Immature natural killer cell (primary cell): Measurements from ENCODE around the gene METTL15. TPM values are rescaled to one million over a fixed set of nuclear protein-coding genes. Genes with fewer than 3 reads are reported as not detected.
"Not testable (repeated sequence)": the region's sequence is repeated elsewhere in the genome, so short reads cannot be mapped to it uniquely, and the experiment has no call there.

ENCODE experiments used
- DNase-seq, 3 donors: peaks; one replicate each; pipeline ENCODE4 v3.0.0; 2022; ENCODE audit warnings: mixed read lengths in 1 of 3
- H3K27ac Mint-ChIP-seq, 6 donors: one replicate each; pipeline ENCODE4 v1.8.0; 2020; ENCODE audit warnings: mixed read lengths in 6 of 6, mild to moderate bottlenecking in 5 of 6, inconsistent platforms in 4 of 6, moderate library complexity in 3 of 6
- H3K27me3 Mint-ChIP-seq, 3 donors: one replicate each; pipeline ENCODE4 v1.8.0; 2020 to 2021; ENCODE audit warnings: low read depth in 3 of 3, mild to moderate bottlenecking in 3 of 3, mixed read lengths in 3 of 3, moderate library complexity in 3 of 3, inconsistent platforms in 1 of 3
- H3K36me3 Mint-ChIP-seq, 3 donors: one replicate each; pipeline ENCODE4 v1.8.0; 2020; ENCODE audit warnings: mixed read lengths in 3 of 3, inconsistent platforms in 2 of 3, mild to moderate bottlenecking in 2 of 3
- H3K4me1 Mint-ChIP-seq, 2 donors: one replicate each; pipeline ENCODE4 v1.8.0; 2020; ENCODE audit warnings: inconsistent platforms in 2 of 2, mild to moderate bottlenecking in 2 of 2, mixed read lengths in 2 of 2, moderate library complexity in 1 of 2
- H3K4me3 Mint-ChIP-seq, 5 donors: one replicate each; pipeline ENCODE4 v1.8.0; 2020; ENCODE audit warnings: mild to moderate bottlenecking in 5 of 5, mixed read lengths in 5 of 5, inconsistent platforms in 3 of 5, moderate library complexity in 3 of 5
- H3K9me3 Mint-ChIP-seq, 6 donors: one replicate each; pipeline ENCODE4 v1.8.0; 2020; ENCODE audit warnings: mild to moderate bottlenecking in 6 of 6, mixed read lengths in 6 of 6, inconsistent platforms in 4 of 6, moderate library complexity in 3 of 6
- polyA plus RNA-seq, 3 donors: library from polyadenylated mRNA; unstranded; fragments of 300-500 nt; fragmentation: Illumina TruSeq; gene quantifications; one replicate each; pipeline ENCODE4 v1.2.3, GENCODE V29; 2021

The METTL15 gene
- polyA plus RNA-seq, 3 donors from 2014 or later, result 5.2 to 7.4 (median 7.2) TPM

GRCh38 chr11:28243061-28243460 lies 134.9 kb downstream of the METTL15 start:
- Mint-ChIP-seq H3K27me3 (no peaks in the 10 kb centered on the region), H3K9me3 (no peaks in the 10 kb centered on the region), H3K4me3 (no peak overlapping the region), H3K4me1 (peaks cover 8 to 11% of the 10 kb centered on the region in 2 donors), H3K36me3 (peaks cover 10 to 22% (median 15%) of the 10 kb centered on the region in 3 donors), H3K27ac (no peak overlapping the region)
- DNase-seq, result no peak

- peaks cover 8 to 11% of the 10 kb centered on the region in 2 donors for H3K4me1 Mint-ChIP-seq
- peaks cover 12 to 21% (median 14%) of the 10 kb centered on the region in 3 donors for H3K36me3 Mint-ChIP-seq
- no peaks in the 10 kb centered on the region for H3K9me3 Mint-ChIP-seq
- H3K4me3 Mint-ChIP-seq, result no peak overlapping the region
- H3K27ac Mint-ChIP-seq, result no peak overlapping the region
- no peak for DNase-seq
- H3K27me3 Mint-ChIP-seq, result no peaks in the 10 kb centered on the region
Measured at GRCh38 chr11:28243581-28243980, 135.4 kb downstream of the METTL15 start.

GRCh38 chr11:28245131-28245530 lies 136.9 kb downstream of the METTL15 start:
- no peaks in the 10 kb centered on the region for H3K9me3 Mint-ChIP-seq
- no peak overlapping the region for H3K27ac Mint-ChIP-seq
- peaks cover 10 to 11% of the 10 kb centered on the region in 2 donors for H3K4me1 Mint-ChIP-seq
- H3K4me3 Mint-ChIP-seq, result no peak overlapping the region
- DNase-seq, result no peak
- no peaks in the 10 kb centered on the region for H3K27me3 Mint-ChIP-seq
- H3K36me3 Mint-ChIP-seq, result peaks cover 9 to 19% (median 9%) of the 10 kb centered on the region in 3 donors

- Mint-ChIP-seq H3K4me1 (peaks cover 32 to 38% of the 10 kb centered on the region in 2 donors), H3K27ac (no peak overlapping the region), H3K36me3 (peaks cover 22 to 32% (median 24%) of the 10 kb centered on the region in 3 donors), H3K4me3 (no peak overlapping the region), H3K9me3 (peaks cover 0 to 6% (median under 1%) of the 10 kb centered on the region in 6 donors), H3K27me3 (no peaks in the 10 kb centered on the region)
- DNase-seq, result no peak
Measured at GRCh38 chr11:28250192-28250591, 142.0 kb downstream of the METTL15 start.

- Mint-ChIP-seq H3K27me3 (no peaks in the 10 kb centered on the region), H3K27ac (peak overlapping the region in 2 of 6 donors; percentile 9 to 18), H3K36me3 (peaks cover 21 to 33% (median 23%) of the 10 kb centered on the region in 3 donors), H3K4me1 (peaks cover 30 to 33% of the 10 kb centered on the region in 2 donors), H3K4me3 (peak overlapping the region in 2 of 5 donors; percentile 16 to 20), H3K9me3 (peaks cover 0 to 6% (median 3%) of the 10 kb centered on the region in 6 donors)
- no peak for DNase-seq
Measured at GRCh38 chr11:28251257-28251656, 143.1 kb downstream of the METTL15 start.

GRCh38 chr11:28257761-28258160 lies 149.6 kb downstream of the METTL15 start:
- DNase-seq, result no peak
- H3K27ac Mint-ChIP-seq, result no peak overlapping the region
- peaks cover 7 to 18% of the 10 kb centered on the region in 2 donors for H3K4me1 Mint-ChIP-seq
- H3K4me3 Mint-ChIP-seq, result no peak overlapping the region
- H3K27me3 Mint-ChIP-seq, result peaks cover 0 to 4% (median 0%) of the 10 kb centered on the region in 3 donors
- H3K9me3 Mint-ChIP-seq, result peaks cover 0 to 8% (median 3%) of the 10 kb centered on the region in 6 donors
- peaks cover 17 to 34% (median 22%) of the 10 kb centered on the region in 3 donors for H3K36me3 Mint-ChIP-seq

GRCh38 chr11:28259177-28259843 lies 151.1 kb downstream of the METTL15 start:
- H3K9me3 Mint-ChIP-seq, result peaks cover 0 to 8% (median 3%) of the 10 kb centered on the region in 6 donors
- peaks cover 0 to 4% (median 0%) of the 10 kb centered on the region in 3 donors for H3K27me3 Mint-ChIP-seq
- H3K4me3 Mint-ChIP-seq, result no peak overlapping the region
- peaks cover 10 to 23% (median 14%) of the 10 kb centered on the region in 3 donors for H3K36me3 Mint-ChIP-seq
- no peak for DNase-seq
- H3K27ac Mint-ChIP-seq, result no peak overlapping the region
- peaks cover 4 to 14% of the 10 kb centered on the region in 2 donors for H3K4me1 Mint-ChIP-seq

- Mint-ChIP-seq H3K9me3 (peaks cover 0 to 10% (median 6%) of the 10 kb centered on the region in 6 donors), H3K4me1 (no peaks in the 10 kb centered on the region), H3K4me3 (no peak overlapping the region), H3K27me3 (no peaks in the 10 kb centered on the region), H3K27ac (no peak overlapping the region), H3K36me3 (peaks cover 24 to 26% (median 25%) of the 10 kb centered on the region in 3 donors)
- no peak for DNase-seq
Measured at GRCh38 chr11:28268925-28269324, 160.7 kb downstream of the METTL15 start.

GRCh38 chr11:28269586-28269985 lies 161.4 kb downstream of the METTL15 start:
- peaks cover 24 to 26% (median 25%) of the 10 kb centered on the region in 3 donors for H3K36me3 Mint-ChIP-seq
- no peak overlapping the region for H3K27ac Mint-ChIP-seq
- H3K9me3 Mint-ChIP-seq, result peaks cover 0 to 10% (median 6%) of the 10 kb centered on the region in 6 donors
- H3K4me1 Mint-ChIP-seq, result no peaks in the 10 kb centered on the region
- H3K27me3 Mint-ChIP-seq, result no peaks in the 10 kb centered on the region
- no peak for DNase-seq
- H3K4me3 Mint-ChIP-seq, result no peak overlapping the region

- not testable (repeated sequence) for H3K4me1 Mint-ChIP-seq, H3K9me3 Mint-ChIP-seq, H3K27ac Mint-ChIP-seq, H3K4me3 Mint-ChIP-seq, H3K27me3 Mint-ChIP-seq, DNase-seq
- H3K36me3 Mint-ChIP-seq, result peaks cover 9 to 14% (median 13%) of the 10 kb centered on the region in 3 donors
Measured at GRCh38 chr11:28272247-28272646, 164.1 kb downstream of the METTL15 start.

- Mint-ChIP-seq H3K9me3 (peaks cover 0 to 10% (median 0%) of the 10 kb centered on the region in 6 donors), H3K27ac (no peak overlapping the region)
Measured at GRCh38 chr11:28274216-28274615, 166.0 kb downstream of the METTL15 start.

GRCh38 chr11:28284196-28284595 lies 176.0 kb downstream of the METTL15 start:
- DNase-seq, result no peak
- Mint-ChIP-seq H3K4me1 (peaks cover 13 to 16% of the 10 kb centered on the region in 2 donors), H3K4me3 (no peak overlapping the region), H3K27me3 (peaks cover 0 to 2% (median 2%) of the 10 kb centered on the region in 3 donors), H3K9me3 (peaks cover 0 to 2% (median 0%) of the 10 kb centered on the region in 6 donors), H3K27ac (no peak overlapping the region), H3K36me3 (peaks cover 0 to 10% (median 7%) of the 10 kb centered on the region in 3 donors)

More at GRCh38 chr11:28274216-28274615, 166.0 kb downstream of the METTL15 start:
- no peak for DNase-seq
- Mint-ChIP-seq H3K27me3 (no peaks in the 10 kb centered on the region), H3K4me1 (no peaks in the 10 kb centered on the region), H3K4me3 (no peak overlapping the region), H3K36me3 (peaks cover 9 to 11% (median 10%) of the 10 kb centered on the region in 3 donors)

- Mint-ChIP-seq H3K9me3 (no peaks in the 10 kb centered on the region), H3K27ac (no peak overlapping the region), H3K4me3 (no peak overlapping the region), H3K27me3 (peaks cover 0 to 2% (median 0%) of the 10 kb centered on the region in 3 donors), H3K4me1 (peaks cover 13 to 22% of the 10 kb centered on the region in 2 donors), H3K36me3 (peaks cover 7 to 14% (median 11%) of the 10 kb centered on the region in 3 donors)
- no peak for DNase-seq
Measured at GRCh38 chr11:28289444-28289843, 181.3 kb downstream of the METTL15 start.

GRCh38 chr11:28290995-28291394 lies 182.8 kb downstream of the METTL15 start:
- not testable (repeated sequence) for H3K27ac Mint-ChIP-seq, DNase-seq, H3K27me3 Mint-ChIP-seq, H3K9me3 Mint-ChIP-seq, H3K4me3 Mint-ChIP-seq
- Mint-ChIP-seq H3K4me1 (peaks cover 14 to 34% of the 10 kb centered on the region in 2 donors), H3K36me3 (peaks cover 7 to 22% (median 11%) of the 10 kb centered on the region in 3 donors)
